Tibial artery (tissue), 4 donors: Measurements from ENCODE around the gene DPP4.

Source experiments
- DNase-seq, 2 donors: peaks; one replicate each; pipeline ENCODE4 v3.0.0-alpha.2; 2019
- H3K27ac ChIP-seq, 2 donors: fragments of 200-600 bp; sonication (generic) in 1 of 2; 1 replicate in 1 of 2; 2 replicates in 1 of 2; pipeline ENCODE4 v1.5.1; 2018 to 2019; ENCODE audit warnings: mild to moderate bottlenecking in 1 of 2
- H3K27me3 ChIP-seq, 2 donors: fragments of 200-600 bp; sonication (generic) in 1 of 2; one replicate each; pipeline versions ENCODE4 v1.5.1 to v1.6.0; 2016 to 2019
- H3K36me3 ChIP-seq, 3 donors: fragments of 200-600 bp; sonication (generic) in 2 of 3; one replicate each; pipeline ENCODE4 v1.5.1; 2016 to 2019; ENCODE audit warnings: mild to moderate bottlenecking in 2 of 3
- H3K4me1 ChIP-seq, 4 donors: fragments of 200-600 bp; sonication (generic) in 2 of 4; 1 replicate in 3 of 4; 2 replicates in 1 of 4; pipeline ENCODE4 v1.5.1; 2016 to 2019
- H3K4me3 ChIP-seq, 2 donors: fragments of 200-600 bp; sonication (generic) in 1 of 2; 1 replicate in 1 of 2; 2 replicates in 1 of 2; pipeline ENCODE4 v1.5.1; 2018 to 2019; ENCODE audit warnings: mild to moderate bottlenecking in 2 of 2
- H3K9me3 ChIP-seq, 3 donors: fragments of 200-600 bp; sonication (generic) in 1 of 3; one replicate each; pipeline ENCODE4 v1.5.1; 2016 to 2019
- intact Hi-C: fragments of 100-400 bp; cut with DNase I; formaldehyde crosslinking; loops from one replicate; pipeline ENCODE4 v1.15.0; 2023; ENCODE audit warnings: low total_unique reads
- TF ChIP-seq, protein P1 (sequence below), 2 experiments: fragments of 200-600 bp in 1 of 2; fragments of 450-650 bp in 1 of 2; IDR thresholded peaks; one replicate each; pipeline ENCODE4 v1.5.1; 2017 to 2019; ENCODE audit warnings: antibody characterized with exemption in 2 of 2, mild to moderate bottlenecking in 1 of 2, moderate library complexity in 1 of 2

The DPP4 gene

DNA sequence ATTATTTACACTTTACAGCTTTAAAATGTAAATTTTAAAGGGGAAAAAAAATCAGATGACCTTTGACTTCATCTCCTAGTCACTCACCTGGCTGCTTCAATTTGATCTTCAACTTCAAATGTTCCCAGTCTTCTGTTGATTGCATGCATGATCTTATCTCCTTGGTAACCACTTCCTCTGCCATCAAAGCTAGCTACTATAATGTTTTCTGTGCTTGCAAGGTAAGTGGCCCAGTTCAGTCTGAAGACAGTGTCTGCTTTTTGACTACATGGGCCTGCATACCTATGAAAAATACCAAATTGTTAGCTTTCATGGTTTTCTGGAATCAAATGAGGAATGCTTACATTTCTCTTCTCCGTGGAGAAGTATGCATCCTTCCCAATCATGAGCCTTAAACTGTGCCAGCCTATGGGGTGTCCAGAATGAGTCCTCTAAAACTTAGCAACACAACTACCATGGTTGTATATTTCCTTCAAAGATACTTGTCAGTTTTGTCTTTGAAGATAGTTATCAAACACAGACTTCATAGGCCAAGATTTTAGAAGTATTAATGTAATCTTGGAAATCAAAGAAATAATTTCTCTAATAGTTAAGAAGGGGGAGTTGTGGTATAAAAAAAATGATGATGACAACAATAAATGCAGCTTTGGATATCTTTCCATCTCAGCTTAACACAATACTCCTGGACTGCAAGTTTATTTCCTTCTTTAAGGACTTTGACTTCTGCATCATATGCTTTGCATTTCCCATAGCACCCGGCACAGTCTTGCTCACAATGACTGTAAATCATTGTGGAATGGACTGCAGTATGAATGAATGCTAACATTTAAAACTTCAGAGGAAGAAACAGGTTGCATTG lies 62.1 kb downstream of the DPP4 start:
- H3K36me3 ChIP-seq, result no peaks in the 10 kb centered on the region
- no peaks in the 10 kb centered on the region for H3K4me1 ChIP-seq
- no peaks in the 10 kb centered on the region for H3K9me3 ChIP-seq
- H3K4me3 ChIP-seq, result no peak overlapping the region
- no peak for DNase-seq
- H3K27ac ChIP-seq, result no peak overlapping the region
- TF ChIP-seq, protein P1, sequence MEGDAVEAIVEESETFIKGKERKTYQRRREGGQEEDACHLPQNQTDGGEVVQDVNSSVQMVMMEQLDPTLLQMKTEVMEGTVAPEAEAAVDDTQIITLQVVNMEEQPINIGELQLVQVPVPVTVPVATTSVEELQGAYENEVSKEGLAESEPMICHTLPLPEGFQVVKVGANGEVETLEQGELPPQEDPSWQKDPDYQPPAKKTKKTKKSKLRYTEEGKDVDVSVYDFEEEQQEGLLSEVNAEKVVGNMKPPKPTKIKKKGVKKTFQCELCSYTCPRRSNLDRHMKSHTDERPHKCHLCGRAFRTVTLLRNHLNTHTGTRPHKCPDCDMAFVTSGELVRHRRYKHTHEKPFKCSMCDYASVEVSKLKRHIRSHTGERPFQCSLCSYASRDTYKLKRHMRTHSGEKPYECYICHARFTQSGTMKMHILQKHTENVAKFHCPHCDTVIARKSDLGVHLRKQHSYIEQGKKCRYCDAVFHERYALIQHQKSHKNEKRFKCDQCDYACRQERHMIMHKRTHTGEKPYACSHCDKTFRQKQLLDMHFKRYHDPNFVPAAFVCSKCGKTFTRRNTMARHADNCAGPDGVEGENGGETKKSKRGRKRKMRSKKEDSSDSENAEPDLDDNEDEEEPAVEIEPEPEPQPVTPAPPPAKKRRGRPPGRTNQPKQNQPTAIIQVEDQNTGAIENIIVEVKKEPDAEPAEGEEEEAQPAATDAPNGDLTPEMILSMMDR (IDR thresholded peaks at IDR 0.05), result no peak
- H3K27me3 ChIP-seq, result peaks cover 0 to 2% of the 10 kb centered on the region in 2 donors
- intact Hi-C loops, result no loop called here

DNA sequence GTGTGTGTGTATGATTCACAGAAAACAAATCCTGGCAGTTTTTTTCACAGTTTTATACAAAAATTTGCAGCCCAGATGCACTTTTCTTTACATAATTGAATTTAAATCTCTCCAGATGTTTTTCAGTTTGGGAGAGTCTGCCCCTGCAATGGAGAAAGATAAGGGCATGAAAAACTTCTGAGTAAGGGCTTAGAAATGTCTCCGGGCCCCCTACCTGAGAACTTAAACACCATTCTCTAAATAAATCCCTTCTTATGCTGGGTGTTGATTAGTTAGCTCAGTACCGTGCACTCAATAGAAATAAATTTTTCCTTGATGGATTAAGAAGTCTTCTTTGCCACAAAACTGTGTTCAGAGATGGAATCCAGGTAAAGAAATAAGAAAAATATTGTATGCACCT lies 64.5 kb downstream of the DPP4 start:
- Histone ChIP-seq H3K27me3 (peaks cover 0 to 2% of the 10 kb centered on the region in 2 donors), H3K9me3 (no peaks in the 10 kb centered on the region), H3K4me1 (no peaks in the 10 kb centered on the region), H3K4me3 (no peak overlapping the region), H3K36me3 (no peaks in the 10 kb centered on the region), H3K27ac (no peak overlapping the region)
- intact Hi-C loops, result loop anchor here (10.0 kb wide), 1 partner anchor 115 kb away; no protein-coding TSS in a partner anchor
- TF ChIP-seq, protein P1 (IDR thresholded peaks at IDR 0.05), result no peak
- DNase-seq, result no peak

DNA sequence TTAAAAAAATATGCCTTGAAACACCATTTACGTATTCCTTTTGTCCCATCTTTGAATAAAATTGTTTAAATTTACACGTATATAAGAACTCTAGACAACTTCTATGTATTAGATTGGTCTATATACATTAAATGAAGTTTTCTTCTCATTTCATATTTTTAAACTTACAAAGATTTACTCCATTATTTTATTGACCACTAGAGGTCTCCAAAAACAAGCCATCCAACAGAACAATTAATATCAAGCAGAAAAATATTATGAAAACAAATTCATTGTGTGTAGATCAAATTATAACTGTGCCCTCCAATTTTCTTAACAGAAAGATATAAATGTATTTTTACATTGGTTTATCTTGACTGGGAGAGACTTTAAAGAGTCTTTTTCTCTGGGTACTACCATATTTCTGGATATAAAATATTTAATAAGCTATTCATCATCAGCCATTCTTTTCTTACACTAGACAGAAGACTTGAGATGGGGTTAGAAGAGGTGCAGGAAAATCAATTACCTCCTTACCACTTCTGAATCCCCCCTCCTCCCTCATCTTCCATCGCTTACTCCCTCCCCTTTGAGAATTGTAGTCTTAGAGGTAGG lies 66.5 kb downstream of the DPP4 start:
- no peaks in the 10 kb centered on the region for H3K9me3 ChIP-seq
- H3K36me3 ChIP-seq, result no peaks in the 10 kb centered on the region
- TF ChIP-seq, protein P1 (IDR thresholded peaks at IDR 0.05), result peak; percentile 37 to 55
- DNase-seq, result no peak
- no peak overlapping the region for H3K4me3 ChIP-seq
- H3K27me3 ChIP-seq, result peaks cover 0 to 2% of the 10 kb centered on the region in 2 donors
- no peak overlapping the region for H3K27ac ChIP-seq
- intact Hi-C loops, result loop anchor here (10.0 kb wide), 1 partner anchor 117 kb away; no protein-coding TSS in a partner anchor
- no peaks in the 10 kb centered on the region for H3K4me1 ChIP-seq

DNA sequence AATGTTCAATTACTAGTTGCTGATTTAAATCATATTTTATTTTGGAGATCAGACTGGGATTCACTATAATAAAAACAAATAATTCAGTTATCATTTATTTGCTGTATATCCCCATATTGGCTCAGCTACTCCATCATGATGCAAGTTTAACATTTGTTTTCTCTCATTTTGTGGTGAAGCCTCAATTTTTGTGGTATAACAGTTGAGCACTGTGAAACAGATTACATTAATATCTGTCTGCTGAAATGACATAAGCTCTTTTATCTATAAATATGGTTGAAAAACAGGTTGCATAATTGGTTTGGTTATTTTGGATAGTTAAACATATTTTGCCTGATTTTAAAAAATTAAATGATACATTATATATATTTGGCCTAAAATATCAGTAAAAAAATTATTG lies 67.7 kb downstream of the DPP4 start:
- no peak overlapping the region for H3K4me3 ChIP-seq
- no peaks in the 10 kb centered on the region for H3K9me3 ChIP-seq
- peaks cover 0 to 2% of the 10 kb centered on the region in 2 donors for H3K27me3 ChIP-seq
- no peaks in the 10 kb centered on the region for H3K4me1 ChIP-seq
- TF ChIP-seq, protein P1 (IDR thresholded peaks at IDR 0.05), result no peak
- no peak overlapping the region for H3K27ac ChIP-seq
- intact Hi-C loops, result loop anchor here (10.0 kb wide), 1 partner anchor 118 kb away; no protein-coding TSS in a partner anchor
- H3K36me3 ChIP-seq, result no peaks in the 10 kb centered on the region
- no peak for DNase-seq

DNA sequence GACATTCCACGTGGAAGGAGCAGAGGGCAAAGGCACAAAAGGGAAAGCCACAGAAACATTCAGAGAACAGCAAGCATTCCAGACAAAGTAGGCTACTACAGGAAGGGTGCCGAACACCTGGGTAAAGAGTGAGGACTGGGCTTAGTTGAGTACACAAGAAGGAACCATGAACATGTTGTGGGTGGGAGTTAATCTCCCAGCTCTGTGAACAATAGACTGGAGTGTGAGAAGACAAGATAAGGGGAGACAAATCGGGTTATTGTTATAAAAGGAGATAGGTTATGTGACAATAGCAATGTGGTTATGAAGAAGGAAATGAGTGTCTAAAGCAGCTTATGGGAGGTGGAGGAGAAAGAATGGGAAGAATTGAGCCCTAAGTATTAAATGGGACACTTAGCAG lies 70.0 kb downstream of the DPP4 start:
- no peak for DNase-seq
- Histone ChIP-seq H3K9me3 (no peaks in the 10 kb centered on the region), H3K4me1 (no peaks in the 10 kb centered on the region), H3K27me3 (peaks cover 0 to 2% of the 10 kb centered on the region in 2 donors), H3K4me3 (no peak overlapping the region), H3K36me3 (no peaks in the 10 kb centered on the region), H3K27ac (no peak overlapping the region)
- intact Hi-C loops, result loop anchor here (10.0 kb wide), 1 partner anchor 121 kb away; no protein-coding TSS in a partner anchor
- TF ChIP-seq, protein P1 (IDR thresholded peaks at IDR 0.05), result no peak
